ENCODE results near the gene SDHB. TPM values are rescaled to one million over a fixed set of nuclear protein-coding genes. Genes with fewer than 3 reads are reported as not detected.

Gene SDHB
- total and polyA plus RNA-seq, 7 donors, result 109 to 398 (median 173) TPM

DNA sequence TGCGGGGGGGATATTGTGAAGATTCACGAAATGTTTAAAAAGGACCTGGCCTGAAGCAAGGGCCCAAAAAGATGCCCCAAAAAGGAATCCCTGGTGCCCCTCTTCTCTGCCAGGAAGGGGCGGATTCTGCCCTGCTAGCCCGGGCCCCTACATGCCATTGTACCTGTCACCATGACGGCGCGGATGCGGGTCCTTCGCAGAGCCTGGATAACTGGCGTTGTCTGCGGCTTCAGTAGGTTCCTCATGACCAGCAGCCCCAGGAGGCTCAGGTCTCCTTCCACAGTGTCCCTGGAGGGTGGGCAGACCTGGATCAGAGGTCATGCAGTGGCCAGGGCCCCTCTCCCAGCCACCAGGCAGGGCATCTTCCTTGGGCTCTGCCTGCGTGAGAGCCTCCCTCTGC is 62.3 kb downstream of the SDHB start:
- whole genome bisulfite sequencing, 2 donors, result 97 to 98% methylated on average over 12 of the region's 12 CpGs
- H3K27me3 ChIP-seq, result no peaks in the 10 kb centered on the region
- DNase-seq, result no peak
- H3K9me3 ChIP-seq, result no peaks in the 10 kb centered on the region
- intact Hi-C loops (cut with DNase I), result no loop called here
- H3K36me3 ChIP-seq, result peaks cover 7 to 71% (median 11%) of the 10 kb centered on the region in 4 donors
- H3K4me3 ChIP-seq, result no peak overlapping the region
- no peaks in the 10 kb centered on the region for H3K4me1 ChIP-seq
- no peak overlapping the region for H3K27ac ChIP-seq
- TF ChIP-seq POLR2AphosphoS5 (IDR thresholded peaks at IDR 0.05) (no peak), EP300 (IDR thresholded peaks at IDR 0.05) (no peak), POLR2A (IDR thresholded peaks at IDR 0.05) (no peak)
- TF ChIP-seq, protein P1, sequence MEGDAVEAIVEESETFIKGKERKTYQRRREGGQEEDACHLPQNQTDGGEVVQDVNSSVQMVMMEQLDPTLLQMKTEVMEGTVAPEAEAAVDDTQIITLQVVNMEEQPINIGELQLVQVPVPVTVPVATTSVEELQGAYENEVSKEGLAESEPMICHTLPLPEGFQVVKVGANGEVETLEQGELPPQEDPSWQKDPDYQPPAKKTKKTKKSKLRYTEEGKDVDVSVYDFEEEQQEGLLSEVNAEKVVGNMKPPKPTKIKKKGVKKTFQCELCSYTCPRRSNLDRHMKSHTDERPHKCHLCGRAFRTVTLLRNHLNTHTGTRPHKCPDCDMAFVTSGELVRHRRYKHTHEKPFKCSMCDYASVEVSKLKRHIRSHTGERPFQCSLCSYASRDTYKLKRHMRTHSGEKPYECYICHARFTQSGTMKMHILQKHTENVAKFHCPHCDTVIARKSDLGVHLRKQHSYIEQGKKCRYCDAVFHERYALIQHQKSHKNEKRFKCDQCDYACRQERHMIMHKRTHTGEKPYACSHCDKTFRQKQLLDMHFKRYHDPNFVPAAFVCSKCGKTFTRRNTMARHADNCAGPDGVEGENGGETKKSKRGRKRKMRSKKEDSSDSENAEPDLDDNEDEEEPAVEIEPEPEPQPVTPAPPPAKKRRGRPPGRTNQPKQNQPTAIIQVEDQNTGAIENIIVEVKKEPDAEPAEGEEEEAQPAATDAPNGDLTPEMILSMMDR (IDR thresholded peaks at IDR 0.05), result no peak

DNA sequence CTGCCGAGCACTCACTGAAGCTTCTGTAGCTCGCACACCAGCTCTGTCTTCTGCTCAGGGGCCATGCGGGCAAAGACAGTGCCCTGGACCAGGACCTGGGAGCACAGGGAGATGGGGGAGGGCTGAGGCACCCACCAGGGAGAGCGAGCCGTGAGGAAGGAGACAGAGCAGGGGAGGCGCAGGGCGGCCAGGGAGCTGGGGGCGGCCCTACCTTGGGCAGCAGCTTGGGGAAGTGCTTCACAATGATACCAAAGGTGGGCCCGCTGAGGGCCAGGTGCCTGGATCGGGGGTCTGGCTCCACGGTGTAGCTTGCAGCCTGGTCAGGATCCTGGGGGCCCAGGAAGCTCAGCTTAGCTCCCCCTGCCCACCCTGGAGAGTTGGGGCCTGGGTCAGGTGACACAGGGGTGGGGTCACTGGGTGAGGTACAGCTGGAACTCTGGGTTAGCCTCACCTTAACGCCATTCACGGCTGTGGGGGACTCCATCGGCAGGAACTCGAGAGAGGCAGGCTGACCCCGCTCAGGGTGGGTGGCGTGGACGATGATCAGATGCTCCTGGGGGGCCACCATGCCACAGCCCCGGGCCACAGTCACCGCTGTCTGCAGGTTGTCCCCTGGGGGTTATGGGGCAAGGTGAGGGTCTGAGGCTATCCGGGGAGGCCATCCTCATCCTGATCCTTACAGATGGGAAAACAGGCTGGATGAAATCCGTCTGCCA is 64.0 kb downstream of the SDHB start:
- no peak for TF ChIP-seq POLR2A (IDR thresholded peaks at IDR 0.05)
- TF ChIP-seq EP300 (IDR thresholded peaks at IDR 0.05), result no peak
- TF ChIP-seq, protein P1 (IDR thresholded peaks at IDR 0.05), result no peak
- TF ChIP-seq POLR2AphosphoS5 (IDR thresholded peaks at IDR 0.05), result no peak
- intact Hi-C loops (cut with DNase I), result no loop called here
- H3K4me3 ChIP-seq, result no peak overlapping the region
- H3K27me3 ChIP-seq, result no peaks in the 10 kb centered on the region
- DNase-seq, result no peak
- no peaks in the 10 kb centered on the region for H3K9me3 ChIP-seq
- H3K27ac ChIP-seq, result no peak overlapping the region
- H3K4me1 ChIP-seq, result peaks cover 0 to 4% (median 2%) of the 10 kb centered on the region in 4 donors
- peaks cover 0 to 65% (median 19%) of the 10 kb centered on the region in 4 donors for H3K36me3 ChIP-seq
- WGBS, 2 donors, result 94 to 95% methylated on average over 22 of the region's 22 CpGs

DNA sequence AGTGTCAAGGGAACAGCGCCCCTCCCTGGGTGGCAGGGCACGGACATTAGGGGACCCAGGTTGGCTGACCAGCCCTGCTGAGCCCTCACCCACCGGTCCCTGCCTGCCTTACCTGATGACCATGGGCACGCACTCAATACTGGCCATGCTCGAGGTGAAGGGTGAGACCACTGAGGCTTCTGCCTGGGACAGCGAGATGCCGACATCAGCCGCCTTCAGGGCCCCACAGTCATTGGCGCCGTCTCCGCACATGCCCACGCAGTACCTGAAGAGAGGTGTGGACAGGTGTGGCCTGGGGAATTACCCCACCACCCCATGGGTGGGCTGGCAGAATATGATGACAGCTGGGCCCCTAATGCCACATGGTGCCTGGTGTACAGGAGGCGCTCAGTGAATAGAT is 65.6 kb downstream of the SDHB start:
- Histone ChIP-seq H3K36me3 (peaks cover 0 to 57% (median 19%) of the 10 kb centered on the region in 4 donors), H3K27me3 (no peaks in the 10 kb centered on the region), H3K9me3 (no peaks in the 10 kb centered on the region), H3K4me3 (no peak overlapping the region), H3K4me1 (peaks cover 0 to 10% (median 4%) of the 10 kb centered on the region in 4 donors), H3K27ac (no peak overlapping the region)
- WGBS, 2 donors, result 93 to 97% methylated on average over 13 of the region's 13 CpGs
- no peak for DNase-seq
- intact Hi-C loops (cut with DNase I), result no loop called here
- TF ChIP-seq, protein P1 (IDR thresholded peaks at IDR 0.05), result no peak
- no peak for TF ChIP-seq POLR2AphosphoS5 (IDR thresholded peaks at IDR 0.05)
- no peak for TF ChIP-seq EP300 (IDR thresholded peaks at IDR 0.05)
- TF ChIP-seq POLR2A (IDR thresholded peaks at IDR 0.05), result no peak

DNA sequence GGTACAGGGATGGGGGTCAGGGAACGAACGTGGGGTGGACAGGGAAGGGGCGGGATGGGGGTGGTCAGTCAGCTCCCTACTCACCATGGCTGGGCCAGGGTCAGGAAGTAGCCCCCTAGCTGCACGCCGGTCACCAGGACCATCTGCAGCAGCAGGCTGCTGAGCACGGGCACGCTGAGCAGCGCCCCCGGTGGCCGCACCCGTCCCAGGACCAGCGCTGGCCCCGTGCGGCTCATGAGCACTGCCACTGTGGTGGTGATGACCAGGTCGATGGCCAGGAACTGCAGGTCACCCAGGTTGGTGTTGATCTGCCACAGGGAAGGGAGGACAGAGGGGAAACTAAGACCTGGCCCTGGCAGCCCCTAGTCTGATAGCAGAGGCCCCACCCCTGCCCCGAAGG is 66.9 kb downstream of the SDHB start:
- no peak overlapping the region for H3K27ac ChIP-seq
- no peak for TF ChIP-seq POLR2AphosphoS5 (IDR thresholded peaks at IDR 0.05)
- TF ChIP-seq POLR2A (IDR thresholded peaks at IDR 0.05), result no peak
- TF ChIP-seq, protein P1 (IDR thresholded peaks at IDR 0.05), result no peak
- TF ChIP-seq EP300 (IDR thresholded peaks at IDR 0.05), result no peak
- peaks cover 0 to 10% (median 4%) of the 10 kb centered on the region in 4 donors for H3K4me1 ChIP-seq

More for the DNA sequence above, 66.9 kb downstream of the SDHB start:
- intact Hi-C loops (cut with DNase I), result no loop called here
- DNase-seq, result no peak
- Histone ChIP-seq H3K4me3 (no peak overlapping the region), H3K9me3 (no peaks in the 10 kb centered on the region), H3K27me3 (no peaks in the 10 kb centered on the region), H3K36me3 (peaks cover 0 to 51% (median 19%) of the 10 kb centered on the region in 4 donors)
- WGBS, 2 donors, result 88 to 91% methylated on average over 16 of the region's 16 CpGs

Measured in sigmoid colon (tissue), 7 donors.